IgD-negative memory B cell (primary cell): Measurements from ENCODE around the gene TEN1. TPM values are rescaled to one million over a fixed set of nuclear protein-coding genes. Genes with fewer than 3 reads are reported as not detected.

ENCODE experiments used
- H3K27ac Mint-ChIP-seq, 3 donors: one replicate each; pipeline ENCODE4 v1.8.0; 2020 to 2022; ENCODE audit warnings: mild to moderate bottlenecking in 3 of 3, mixed read lengths in 3 of 3, moderate library complexity in 1 of 3
- H3K27me3 Mint-ChIP-seq: one replicate; pipeline ENCODE4 v1.8.0; 2021; ENCODE audit warnings: mixed read lengths
- H3K36me3 Mint-ChIP-seq: one replicate; pipeline ENCODE4 v1.8.0; 2020; ENCODE audit warnings: mild to moderate bottlenecking, mixed read lengths
- H3K4me1 Mint-ChIP-seq, 3 donors: one replicate each; pipeline ENCODE4 v1.8.0; 2020 to 2022; ENCODE audit warnings: mixed read lengths in 3 of 3, mild to moderate bottlenecking in 1 of 3
- H3K4me3 Mint-ChIP-seq, 4 donors: one replicate each; pipeline ENCODE4 v1.8.0; 2020 to 2022; ENCODE audit warnings: mild to moderate bottlenecking in 4 of 4, mixed read lengths in 4 of 4, moderate library complexity in 3 of 4
- H3K9me3 Mint-ChIP-seq, 3 donors: one replicate each; pipeline ENCODE4 v1.8.0; 2020 to 2021; ENCODE audit warnings: mixed read lengths in 3 of 3, mild to moderate bottlenecking in 1 of 3
- polyA plus RNA-seq: library from polyadenylated mRNA; unstranded; fragments of 300-500 nt; fragmentation: Illumina TruSeq; gene quantifications from one replicate; pipeline ENCODE4 v1.2.3, GENCODE V29; 2021

TEN1 gene
- polyA plus RNA-seq, 1 donor from 2014 or later = 27.0 TPM

DNA sequence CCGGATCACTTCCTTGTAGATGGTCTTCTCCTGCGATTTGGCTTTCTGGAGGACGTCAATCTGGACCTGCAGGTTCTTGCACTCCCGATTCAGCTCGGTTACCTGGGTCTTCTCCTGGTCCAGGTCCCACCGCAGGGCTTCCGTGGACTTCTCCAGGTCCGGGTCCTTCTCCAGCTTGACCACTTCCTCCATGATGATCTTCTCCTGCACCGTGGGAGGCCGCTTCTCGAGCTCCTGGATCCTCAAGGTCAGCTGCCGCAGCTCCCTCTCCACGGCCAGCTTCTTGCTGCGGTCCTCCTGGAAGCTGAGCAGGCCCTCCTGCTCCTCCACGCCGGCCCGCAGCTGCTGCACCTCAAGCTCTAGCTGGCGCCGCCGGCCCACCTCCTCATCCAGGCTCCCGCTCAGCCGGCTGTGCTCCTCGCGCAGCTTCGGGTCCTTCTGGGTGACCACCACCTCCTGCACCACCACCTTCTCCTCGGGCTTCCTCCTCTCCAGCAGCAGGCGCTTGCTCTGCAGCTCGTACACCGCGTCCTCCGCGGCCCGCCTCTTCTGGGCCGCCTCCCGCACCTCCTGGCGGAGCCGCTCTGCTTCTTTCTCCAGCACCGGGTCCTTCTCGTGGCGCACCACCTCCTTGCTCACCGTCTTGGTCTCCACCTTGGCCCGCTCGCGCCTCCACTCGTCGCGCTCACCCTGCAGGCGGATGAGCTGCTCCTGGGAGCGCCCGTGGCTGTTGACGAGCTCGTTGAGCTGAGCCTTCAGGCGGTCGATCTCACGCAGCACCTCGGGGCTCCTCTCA is 29.8 kb downstream of the TEN1 start:
- Mint-ChIP-seq H3K4me3 (no peak overlapping the region), H3K36me3 (peaks cover 2% of the 10 kb centered on the region), H3K27me3 (no peaks in the 10 kb centered on the region), H3K9me3 (no peaks in the 10 kb centered on the region), H3K4me1 (peaks cover 2 to 5% (median 3%) of the 10 kb centered on the region in 3 donors), H3K27ac (no peak overlapping the region)

- Mint-ChIP-seq H3K9me3 (no peaks in the 10 kb centered on the region), H3K4me1 (peaks cover 5 to 8% (median 5%) of the 10 kb centered on the region in 3 donors), H3K27me3 (no peaks in the 10 kb centered on the region), H3K4me3 (no peak overlapping the region), H3K36me3 (no peaks in the 10 kb centered on the region), H3K27ac (no peak overlapping the region)
These were observed 30.4 kb downstream of the TEN1 start for GRCh38 chr17:76009447-76009846.

- no peaks in the 10 kb centered on the region for H3K9me3 Mint-ChIP-seq
- no peaks in the 10 kb centered on the region for H3K36me3 Mint-ChIP-seq
- H3K4me3 Mint-ChIP-seq = no peak overlapping the region
- peaks cover 5 to 8% (median 5%) of the 10 kb centered on the region in 3 donors for H3K4me1 Mint-ChIP-seq
- peak overlapping the region in 1 of 3 donors; percentile 71 for H3K27ac Mint-ChIP-seq
- H3K27me3 Mint-ChIP-seq = no peaks in the 10 kb centered on the region
These were observed 31.1 kb downstream of the TEN1 start for GRCh38 chr17:76009969-76010661.

- Mint-ChIP-seq H3K9me3 (no peaks in the 10 kb centered on the region), H3K4me3 (no peak overlapping the region), H3K4me1 (peaks cover 0 to 6% (median 2%) of the 10 kb centered on the region in 3 donors), H3K27me3 (no peaks in the 10 kb centered on the region), H3K27ac (no peak overlapping the region), H3K36me3 (no peaks in the 10 kb centered on the region)
These were observed 32.9 kb downstream of the TEN1 start for GRCh38 chr17:76011951-76012350.

- H3K27ac Mint-ChIP-seq = no peak overlapping the region
- no peaks in the 10 kb centered on the region for H3K27me3 Mint-ChIP-seq
- no peak overlapping the region for H3K4me3 Mint-ChIP-seq
- H3K4me1 Mint-ChIP-seq = peaks cover 0 to 6% (median 2%) of the 10 kb centered on the region in 3 donors
- H3K9me3 Mint-ChIP-seq = no peaks in the 10 kb centered on the region
- H3K36me3 Mint-ChIP-seq = no peaks in the 10 kb centered on the region
These were observed 34.4 kb downstream of the TEN1 start for GRCh38 chr17:76013377-76013932.

- peaks cover 0 to 6% (median 2%) of the 10 kb centered on the region in 3 donors for H3K4me1 Mint-ChIP-seq
- H3K27ac Mint-ChIP-seq = no peak overlapping the region
These were observed 35.3 kb downstream of the TEN1 start for GRCh38 chr17:76014100-76014924.

GRCh38 chr17:76014925-76015261 is 35.9 kb downstream of the TEN1 start:
- H3K27ac Mint-ChIP-seq = no peak overlapping the region
- H3K4me1 Mint-ChIP-seq = peaks cover 0 to 6% (median 2%) of the 10 kb centered on the region in 3 donors
- H3K9me3 Mint-ChIP-seq = no peaks in the 10 kb centered on the region
- no peak overlapping the region for H3K4me3 Mint-ChIP-seq
- no peaks in the 10 kb centered on the region for H3K36me3 Mint-ChIP-seq
- H3K27me3 Mint-ChIP-seq = no peaks in the 10 kb centered on the region

More at GRCh38 chr17:76014100-76014924, 35.3 kb downstream of the TEN1 start:
- H3K9me3 Mint-ChIP-seq = no peaks in the 10 kb centered on the region
- no peaks in the 10 kb centered on the region for H3K36me3 Mint-ChIP-seq
- no peaks in the 10 kb centered on the region for H3K27me3 Mint-ChIP-seq
- no peak overlapping the region for H3K4me3 Mint-ChIP-seq

DNA sequence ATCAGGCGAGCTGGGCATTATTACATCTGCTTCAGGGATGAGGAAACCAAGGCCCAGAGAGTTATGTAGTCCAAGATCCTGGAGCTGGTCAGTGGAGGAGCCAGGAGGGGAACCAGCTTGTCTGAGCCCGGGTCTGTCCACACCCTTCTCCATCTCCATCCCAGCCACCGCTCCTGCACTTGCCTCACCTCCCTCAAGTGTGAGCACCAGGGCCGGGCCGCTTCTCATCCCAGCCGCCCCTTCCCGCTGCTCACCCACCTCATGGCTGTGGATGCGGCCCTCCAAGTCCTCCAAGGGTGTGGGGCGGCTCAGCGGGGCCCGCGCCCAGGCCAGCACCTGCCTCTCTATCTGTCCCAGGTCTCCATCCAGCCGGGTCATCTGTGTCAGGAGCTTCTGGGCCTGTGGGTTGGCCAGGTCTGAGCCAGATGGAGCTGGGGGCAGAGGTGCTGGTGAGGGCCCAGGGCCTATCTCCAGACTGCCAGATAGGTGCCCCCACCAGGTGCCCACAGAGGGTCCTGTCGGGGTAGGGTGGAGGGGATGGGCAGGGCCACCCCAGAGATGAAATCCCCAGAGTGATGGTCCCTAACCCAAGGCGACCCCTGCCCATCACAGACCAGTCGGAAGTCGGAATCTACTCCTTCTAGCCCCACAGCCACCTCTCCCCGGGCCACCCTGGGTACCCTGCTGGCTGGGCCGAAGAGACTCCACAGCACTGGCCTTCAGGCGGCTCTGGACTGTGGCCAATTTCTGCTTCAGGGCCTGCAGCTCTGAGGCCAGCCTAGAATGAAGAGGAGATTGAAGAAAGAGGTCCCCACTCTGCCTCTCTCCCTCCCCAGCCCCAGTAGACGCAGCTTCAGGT is 38.7 kb downstream of the TEN1 start:
- peaks cover 0 to 6% (median 2%) of the 10 kb centered on the region in 3 donors for H3K4me1 Mint-ChIP-seq
- no peak overlapping the region for H3K27ac Mint-ChIP-seq
- H3K27me3 Mint-ChIP-seq = no peaks in the 10 kb centered on the region
- no peak overlapping the region for H3K4me3 Mint-ChIP-seq
- H3K36me3 Mint-ChIP-seq = no peaks in the 10 kb centered on the region
- no peaks in the 10 kb centered on the region for H3K9me3 Mint-ChIP-seq

DNA sequence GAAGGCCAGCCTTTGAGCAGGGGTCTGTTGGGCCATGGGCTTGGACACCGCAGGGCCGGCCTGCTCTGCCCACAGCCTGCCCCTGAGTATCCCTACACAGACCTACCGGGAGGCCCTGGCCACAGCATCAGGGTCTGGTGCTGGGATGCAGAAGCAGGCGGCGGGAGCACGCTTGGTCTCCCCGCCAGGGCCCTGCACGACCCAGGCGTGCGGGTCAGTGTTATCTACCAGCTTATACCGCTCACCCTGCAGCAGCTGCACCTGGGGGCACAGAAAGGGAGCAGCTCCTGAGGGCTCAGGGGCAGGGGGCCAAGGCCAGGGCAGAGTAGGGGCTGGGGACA is 39.3 kb downstream of the TEN1 start:
- Mint-ChIP-seq H3K4me3 (no peak overlapping the region), H3K4me1 (peaks cover 0 to 6% (median 2%) of the 10 kb centered on the region in 3 donors), H3K27ac (no peak overlapping the region), H3K9me3 (no peaks in the 10 kb centered on the region), H3K36me3 (no peaks in the 10 kb centered on the region), H3K27me3 (no peaks in the 10 kb centered on the region)

- H3K27ac Mint-ChIP-seq = no peak overlapping the region
- no peaks in the 10 kb centered on the region for H3K36me3 Mint-ChIP-seq
- H3K27me3 Mint-ChIP-seq = no peaks in the 10 kb centered on the region
- no peaks in the 10 kb centered on the region for H3K9me3 Mint-ChIP-seq
- peaks cover 0 to 6% (median 2%) of the 10 kb centered on the region in 3 donors for H3K4me1 Mint-ChIP-seq
- no peak overlapping the region for H3K4me3 Mint-ChIP-seq
These were observed 39.8 kb downstream of the TEN1 start for GRCh38 chr17:76018801-76019200.

DNA sequence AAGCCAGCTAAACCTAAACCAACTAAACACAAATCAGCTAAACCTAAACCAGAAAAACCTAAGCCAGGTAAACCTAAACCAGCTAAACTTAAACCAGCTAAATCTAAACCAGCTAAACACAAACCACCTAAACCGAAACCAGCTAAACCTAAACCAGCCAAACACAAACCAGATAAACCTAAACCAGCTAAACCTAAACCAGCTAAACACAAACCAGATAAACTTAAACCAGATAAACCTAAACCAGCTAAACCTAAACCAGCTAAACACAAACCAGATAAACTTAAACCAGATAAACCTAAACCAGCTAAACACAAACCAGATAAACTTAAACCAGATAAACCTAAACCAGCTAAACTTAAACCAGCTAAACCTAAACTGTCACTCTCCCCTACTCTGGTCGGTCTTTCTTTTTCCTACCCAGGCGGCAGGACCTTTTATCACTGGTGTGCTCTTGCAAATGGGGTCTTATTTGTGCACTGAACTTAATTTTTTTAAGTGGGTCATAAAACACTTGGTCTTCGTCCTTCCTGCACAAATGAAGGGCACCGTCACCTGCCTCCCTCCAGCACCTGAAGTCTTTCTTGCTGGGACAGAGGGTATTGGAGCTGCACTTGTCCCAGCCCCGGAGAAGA is 40.9 kb downstream of the TEN1 start:
- Mint-ChIP-seq H3K4me3 (no peak overlapping the region), H3K36me3 (no peaks in the 10 kb centered on the region), H3K27me3 (no peaks in the 10 kb centered on the region), H3K9me3 (no peaks in the 10 kb centered on the region), H3K27ac (no peak overlapping the region), H3K4me1 (no peaks in the 10 kb centered on the region)

- Mint-ChIP-seq H3K9me3 (no peaks in the 10 kb centered on the region), H3K4me1 (no peaks in the 10 kb centered on the region), H3K27ac (no peak overlapping the region), H3K4me3 (peak overlapping the region in 1 of 4 donors; percentile 17), H3K36me3 (no peaks in the 10 kb centered on the region), H3K27me3 (no peaks in the 10 kb centered on the region)
These were observed 43.2 kb downstream of the TEN1 start for GRCh38 chr17:76022285-76022684.

DNA sequence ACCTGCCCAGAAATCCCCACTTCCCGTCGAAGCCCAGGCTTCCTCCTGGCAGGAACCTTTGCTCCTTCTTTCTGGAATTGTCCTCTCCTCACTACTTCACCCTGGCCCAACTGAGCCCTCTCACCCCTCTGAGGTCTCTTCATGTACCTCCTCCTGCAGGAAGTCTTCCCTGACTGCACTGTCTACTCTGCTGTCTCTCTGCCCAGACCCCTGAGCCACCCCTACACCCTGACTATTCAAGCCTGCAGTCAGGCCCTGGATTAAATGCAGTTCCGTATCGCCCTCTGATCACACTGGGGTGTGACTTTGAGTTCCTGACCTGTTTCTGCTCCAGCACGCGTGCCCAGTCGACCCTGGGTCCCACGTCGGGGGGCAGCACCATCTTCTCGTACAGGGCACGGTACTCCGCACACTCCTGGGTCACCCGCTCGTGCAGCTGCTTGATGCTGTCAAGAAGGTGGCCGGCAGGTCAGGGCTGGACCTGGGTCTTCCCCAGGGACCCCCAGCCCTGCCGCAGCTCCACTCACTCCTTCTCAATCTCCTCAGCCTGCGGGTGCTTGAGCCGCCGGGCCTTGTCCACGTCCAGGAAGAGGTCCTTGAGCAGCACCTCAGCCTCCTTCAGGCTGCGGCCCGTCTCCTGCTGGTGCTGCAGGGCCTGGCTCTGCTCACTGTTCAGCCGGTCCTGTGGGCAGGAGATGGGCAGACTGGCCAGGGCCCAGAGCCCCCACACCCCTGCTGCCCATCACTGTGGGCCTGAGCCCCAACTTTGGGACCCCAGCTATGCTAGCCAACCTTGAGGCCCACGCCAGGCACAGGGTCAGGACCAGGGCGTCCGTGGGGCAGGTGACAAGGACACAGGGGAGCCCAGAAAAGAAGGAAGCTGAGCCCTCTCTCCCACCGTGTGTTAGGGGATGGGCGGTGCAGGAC is 44.2 kb downstream of the TEN1 start:
- Mint-ChIP-seq H3K36me3 (no peaks in the 10 kb centered on the region), H3K9me3 (no peaks in the 10 kb centered on the region), H3K27ac (no peak overlapping the region), H3K4me3 (no peak overlapping the region), H3K27me3 (no peaks in the 10 kb centered on the region), H3K4me1 (no peaks in the 10 kb centered on the region)
